ENCODE results near the gene ADRA2A.

ADRA2A gene

GRCh38 chr10:111072232-111072631, 4.6 kb upstream of the ADRA2A start:
- Histone ChIP-seq H3K4me3 (no peak overlapping the region), H4K20me1 (no peaks in the 10 kb centered on the region)
- no peak for TF ChIP-seq Cebpa-rat (IDR thresholded peaks at IDR 0.05)

DNA sequence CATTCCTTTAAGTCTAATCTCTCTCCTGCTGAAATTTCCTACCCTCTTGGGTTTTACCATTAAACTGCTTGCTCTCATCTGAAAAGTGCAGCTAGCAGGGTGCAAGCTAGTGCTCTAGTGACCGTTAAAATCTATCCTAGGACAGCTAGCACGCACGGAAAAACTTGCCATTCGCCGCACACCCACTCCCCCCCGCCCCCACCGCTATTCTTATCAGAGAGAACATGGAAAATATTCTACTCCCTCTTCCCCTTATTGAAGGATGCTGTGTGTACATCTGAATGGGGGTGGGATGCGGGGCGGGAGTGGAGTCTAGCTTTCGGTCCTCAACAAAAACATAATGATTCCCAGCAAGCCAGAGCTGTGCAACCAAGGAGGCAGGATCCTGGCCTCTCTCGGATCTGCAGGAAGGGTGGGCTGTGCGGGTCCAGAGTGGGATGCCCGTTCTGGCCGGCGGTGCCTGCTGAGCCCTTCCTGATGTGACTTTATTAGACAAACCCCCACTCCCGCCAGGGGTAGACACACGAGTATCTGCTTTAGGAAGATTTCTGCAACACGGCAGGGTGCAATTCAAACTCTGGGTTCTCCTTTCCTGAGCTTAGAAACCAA, 1.1 kb upstream of the ADRA2A start:
- TF ChIP-seq Cebpa-rat (IDR thresholded peaks at IDR 0.05), result no peak
- H3K27ac ChIP-seq, result no peak overlapping the region
- peaks cover 9 to 28% (median 23%) of the 10 kb centered on the region in 11 experiments for H3K9me3 ChIP-seq (replicated peaks in 1 of 11)
- H3K4me3 ChIP-seq, result peak overlapping the region; percentile 55 to 73 (median 64)
- H3K36me3 ChIP-seq, result no peaks in the 10 kb centered on the region; a peak in 1 of 22 replicates
- peaks cover 26 to 36% (median 32%) of the 10 kb centered on the region in 11 experiments for H3K27me3 ChIP-seq
- peak overlapping the region in 10 of 11 experiments; percentile 33 to 62 (median 56); a peak in 14 of 22 replicates for H3K9ac ChIP-seq
- H3K4me1 ChIP-seq, result peaks cover 0 to 8% (median 4%) of the 10 kb centered on the region in 10 experiments; a peak in 6 of 20 replicates
- H3K4me2 ChIP-seq, result peak overlapping the region; percentile 87 to 100 (median 96)
- no peaks in the 10 kb centered on the region for H4K20me1 ChIP-seq

More at GRCh38 chr10:111072232-111072631, 4.6 kb upstream of the ADRA2A start:
- H3K9me3 ChIP-seq (replicated peaks in 1 of 11), result peaks cover 2 to 8% (median 4%) of the 10 kb centered on the region in 11 experiments; a peak in 17 of 22 replicates
- H3K4me2 ChIP-seq, result no peak overlapping the region
- no peaks in the 10 kb centered on the region for H3K36me3 ChIP-seq
- no peak overlapping the region for H3K27ac ChIP-seq
- H3K9ac ChIP-seq, result no peak overlapping the region
- H3K27me3 ChIP-seq, result peaks cover 20 to 28% (median 25%) of the 10 kb centered on the region in 11 experiments
- peaks cover 0 to 8% (median 4%) of the 10 kb centered on the region in 10 experiments; a peak in 6 of 20 replicates for H3K4me1 ChIP-seq

DNA sequence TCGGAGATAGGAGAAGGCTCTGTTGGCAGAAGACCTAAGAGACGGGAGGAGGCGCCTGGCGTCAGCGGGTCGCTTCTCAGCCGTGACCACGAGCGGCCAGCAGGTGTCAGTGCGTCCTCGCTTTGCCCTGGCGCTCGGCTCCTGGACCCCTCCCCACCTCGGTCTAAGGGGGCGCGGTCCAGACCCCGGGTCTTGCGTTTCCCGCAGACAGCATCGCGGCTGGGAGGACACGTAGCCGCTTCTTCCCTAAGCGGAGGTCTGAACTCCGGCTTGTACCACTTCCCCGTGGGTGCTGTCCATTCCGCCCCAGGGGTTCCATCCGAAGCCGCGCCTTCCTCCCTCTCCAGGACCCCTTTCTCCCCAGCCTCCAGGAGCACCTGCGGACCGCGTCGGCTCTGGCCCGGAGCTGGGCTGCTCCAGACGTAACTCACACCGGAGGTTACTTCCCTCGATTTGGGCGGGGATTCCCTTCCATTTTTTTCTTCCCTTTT, 593 bp upstream of the ADRA2A start:
- TF ChIP-seq Cebpa-rat (IDR thresholded peaks at IDR 0.05), result no peak
- H3K9ac ChIP-seq, result peak overlapping the region; percentile 12 to 62 (median 55); a peak in 20 of 22 replicates
- peak overlapping the region; percentile 87 to 100 (median 96) for H3K4me2 ChIP-seq
- peaks cover 0 to 8% (median 4%) of the 10 kb centered on the region in 10 experiments; a peak in 6 of 20 replicates for H3K4me1 ChIP-seq
- H3K4me3 ChIP-seq, result peak overlapping the region; percentile 55 to 73 (median 64)
- H3K36me3 ChIP-seq, result no peaks in the 10 kb centered on the region; a peak in 1 of 22 replicates
- H4K20me1 ChIP-seq, result no peaks in the 10 kb centered on the region
- H3K27me3 ChIP-seq, result peaks cover 26 to 36% (median 32%) of the 10 kb centered on the region in 11 experiments
- H3K27ac ChIP-seq, result no peak overlapping the region
- H3K9me3 ChIP-seq (replicated peaks in 1 of 11), result peaks cover 9 to 28% (median 23%) of the 10 kb centered on the region in 11 experiments

DNA sequence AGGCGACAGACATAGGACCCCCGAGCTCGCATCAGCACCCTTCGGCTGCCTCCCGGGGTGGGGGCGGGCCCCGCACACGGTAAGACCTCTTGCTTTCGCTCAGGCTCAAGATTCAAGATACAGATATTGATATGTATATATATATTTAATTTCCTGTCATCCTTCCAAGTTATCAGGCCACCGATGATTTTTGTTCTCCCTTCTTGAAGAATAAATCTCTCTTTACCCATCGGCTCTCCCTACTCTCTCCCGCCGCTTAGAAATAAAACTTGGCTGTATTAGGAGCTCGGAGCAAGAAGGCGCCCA, 603 bp downstream of the ADRA2A start:
- no peak for TF ChIP-seq Cebpa-rat (IDR thresholded peaks at IDR 0.05)
- H3K9me3 ChIP-seq (replicated peaks in 1 of 11), result peaks cover 9 to 28% (median 23%) of the 10 kb centered on the region in 11 experiments
- no peaks in the 10 kb centered on the region; a peak in 1 of 22 replicates for H3K36me3 ChIP-seq
- peak overlapping the region in 3 of 10 experiments; percentile 59 to 73 (median 68); a peak in 3 of 20 replicates for H3K4me3 ChIP-seq
- peak overlapping the region in 2 of 11 experiments; percentile 97 to 98; a peak in 4 of 22 replicates for H3K4me2 ChIP-seq
- no peaks in the 10 kb centered on the region for H4K20me1 ChIP-seq
- H3K27ac ChIP-seq, result no peak overlapping the region
- H3K9ac ChIP-seq, result no peak overlapping the region
- H3K4me1 ChIP-seq, result peaks cover 0 to 8% (median 4%) of the 10 kb centered on the region in 10 experiments; a peak in 6 of 20 replicates
- H3K27me3 ChIP-seq, result peaks cover 26 to 36% (median 32%) of the 10 kb centered on the region in 11 experiments

DNA sequence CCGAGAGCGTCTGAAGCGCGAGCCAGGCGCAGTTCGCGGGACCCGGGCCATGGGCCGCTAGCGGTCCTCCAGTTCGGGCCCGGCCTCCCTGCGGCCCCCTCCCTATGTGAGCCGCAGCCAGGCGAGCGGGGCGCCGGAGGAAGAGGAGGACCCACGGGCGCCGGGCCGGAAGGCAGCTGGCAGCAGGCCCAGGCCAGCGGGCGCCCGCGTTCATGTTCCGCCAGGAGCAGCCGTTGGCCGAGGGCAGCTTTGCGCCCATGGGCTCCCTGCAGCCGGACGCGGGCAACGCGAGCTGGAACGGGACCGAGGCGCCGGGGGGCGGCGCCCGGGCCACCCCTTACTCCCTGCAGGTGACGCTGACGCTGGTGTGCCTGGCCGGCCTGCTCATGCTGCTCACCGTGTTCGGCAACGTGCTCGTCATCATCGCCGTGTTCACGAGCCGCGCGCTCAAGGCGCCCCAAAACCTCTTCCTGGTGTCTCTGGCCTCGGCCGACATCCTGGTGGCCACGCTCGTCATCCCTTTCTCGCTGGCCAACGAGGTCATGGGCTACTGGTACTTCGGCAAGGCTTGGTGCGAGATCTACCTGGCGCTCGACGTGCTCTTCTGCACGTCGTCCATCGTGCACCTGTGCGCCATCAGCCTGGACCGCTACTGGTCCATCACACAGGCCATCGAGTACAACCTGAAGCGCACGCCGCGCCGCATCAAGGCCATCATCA, 1.1 kb downstream of the ADRA2A start:
- H3K27ac ChIP-seq, result no peak overlapping the region
- H3K9ac ChIP-seq, result no peak overlapping the region
- no peak overlapping the region for H3K4me2 ChIP-seq
- H3K36me3 ChIP-seq, result no peaks in the 10 kb centered on the region; a peak in 1 of 22 replicates
- TF ChIP-seq Cebpa-rat (IDR thresholded peaks at IDR 0.05), result no peak
- H4K20me1 ChIP-seq, result no peaks in the 10 kb centered on the region
- H3K27me3 ChIP-seq, result peaks cover 26 to 36% (median 32%) of the 10 kb centered on the region in 11 experiments
- H3K4me1 ChIP-seq, result peaks cover 0 to 8% (median 4%) of the 10 kb centered on the region in 10 experiments; a peak in 6 of 20 replicates
- H3K9me3 ChIP-seq (replicated peaks in 1 of 11), result peaks cover 9 to 28% (median 23%) of the 10 kb centered on the region in 11 experiments
- 0 out of 20 replicates have a peak overlapping the region, but pooled peaks of 1 of the 10 experiments have one; percentile 19 for H3K4me3 ChIP-seq

DNA sequence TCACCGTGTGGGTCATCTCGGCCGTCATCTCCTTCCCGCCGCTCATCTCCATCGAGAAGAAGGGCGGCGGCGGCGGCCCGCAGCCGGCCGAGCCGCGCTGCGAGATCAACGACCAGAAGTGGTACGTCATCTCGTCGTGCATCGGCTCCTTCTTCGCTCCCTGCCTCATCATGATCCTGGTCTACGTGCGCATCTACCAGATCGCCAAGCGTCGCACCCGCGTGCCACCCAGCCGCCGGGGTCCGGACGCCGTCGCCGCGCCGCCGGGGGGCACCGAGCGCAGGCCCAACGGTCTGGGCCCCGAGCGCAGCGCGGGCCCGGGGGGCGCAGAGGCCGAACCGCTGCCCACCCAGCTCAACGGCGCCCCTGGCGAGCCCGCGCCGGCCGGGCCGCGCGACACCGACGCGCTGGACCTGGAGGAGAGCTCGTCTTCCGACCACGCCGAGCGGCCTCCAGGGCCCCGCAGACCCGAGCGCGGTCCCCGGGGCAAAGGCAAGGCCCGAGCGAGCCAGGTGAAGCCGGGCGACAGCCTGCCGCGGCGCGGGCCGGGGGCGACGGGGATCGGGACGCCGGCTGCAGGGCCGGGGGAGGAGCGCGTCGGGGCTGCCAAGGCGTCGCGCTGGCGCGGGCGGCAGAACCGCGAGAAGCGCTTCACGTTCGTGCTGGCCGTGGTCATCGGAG, 1.8 kb downstream of the ADRA2A start:
- Histone ChIP-seq H3K36me3 (no peaks in the 10 kb centered on the region; a peak in 1 of 22 replicates), H3K9ac (no peak overlapping the region), H3K27me3 (peaks cover 26 to 36% (median 32%) of the 10 kb centered on the region in 11 experiments), H3K9me3 (replicated peaks in 1 of 11) (peaks cover 9 to 28% (median 23%) of the 10 kb centered on the region in 11 experiments), H3K4me2 (no peak overlapping the region), H3K27ac (no peak overlapping the region), H3K4me1 (peaks cover 0 to 8% (median 4%) of the 10 kb centered on the region in 10 experiments; a peak in 6 of 20 replicates), H3K4me3 (no peak overlapping the region), H4K20me1 (no peaks in the 10 kb centered on the region)
- TF ChIP-seq Cebpa-rat (IDR thresholded peaks at IDR 0.05), result no peak

DNA sequence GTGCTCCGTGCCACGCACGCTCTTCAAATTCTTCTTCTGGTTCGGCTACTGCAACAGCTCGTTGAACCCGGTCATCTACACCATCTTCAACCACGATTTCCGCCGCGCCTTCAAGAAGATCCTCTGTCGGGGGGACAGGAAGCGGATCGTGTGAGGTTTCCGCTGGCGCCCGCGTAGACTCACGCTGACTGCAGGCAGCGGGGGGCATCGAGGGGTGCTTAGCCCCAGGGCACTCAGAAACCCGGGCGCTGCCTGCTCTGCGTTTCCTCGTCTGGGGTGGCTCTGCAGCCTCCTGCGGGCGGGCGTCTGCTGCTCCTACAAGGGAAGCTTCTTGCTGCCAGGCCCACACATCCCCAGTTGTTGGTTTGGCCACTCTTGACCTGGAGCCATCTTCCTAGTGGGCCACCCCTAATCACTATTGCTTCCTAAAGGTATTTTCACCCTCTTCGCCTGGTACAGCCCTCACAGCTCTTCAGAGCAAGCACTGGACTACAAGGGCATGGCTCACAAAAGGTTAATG, 2.5 kb downstream of the ADRA2A start:
- Histone ChIP-seq H3K27me3 (peaks cover 26 to 36% (median 32%) of the 10 kb centered on the region in 11 experiments), H3K27ac (no peak overlapping the region)

DNA sequence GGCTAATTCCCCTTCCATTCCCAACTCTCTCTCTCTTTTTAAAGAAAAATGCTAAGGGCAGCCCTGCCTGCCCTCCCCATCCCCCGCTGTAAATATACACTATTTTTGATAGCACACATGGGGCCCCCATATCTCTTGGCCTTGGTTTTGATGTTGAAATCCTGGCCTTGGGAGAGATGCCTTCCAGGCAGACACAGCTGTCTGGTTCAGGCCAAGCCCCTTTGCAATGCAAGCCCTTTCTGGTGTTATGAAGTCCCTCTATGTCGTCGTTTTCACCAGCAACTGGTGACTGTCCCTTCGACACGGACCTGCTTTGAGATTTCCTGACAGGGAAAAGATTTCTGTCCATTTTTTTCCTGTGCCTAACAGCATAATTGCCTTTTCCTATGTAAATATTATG, 3.0 kb downstream of the ADRA2A start:
- Histone ChIP-seq H3K27me3 (peaks cover 26 to 34% (median 32%) of the 10 kb centered on the region in 11 experiments), H3K27ac (no peak overlapping the region)
- TF ChIP-seq Cebpa-rat (IDR thresholded peaks at IDR 0.05), result no peak

More for the DNA sequence above, 2.5 kb downstream of the ADRA2A start:
- Histone ChIP-seq H3K4me1 (peaks cover 0 to 8% (median 4%) of the 10 kb centered on the region in 10 experiments; a peak in 6 of 20 replicates), H3K4me2 (no peak overlapping the region), H3K9ac (no peak overlapping the region), H3K4me3 (no peak overlapping the region), H3K9me3 (replicated peaks in 1 of 11) (peaks cover 9 to 28% (median 23%) of the 10 kb centered on the region in 11 experiments), H3K36me3 (no peaks in the 10 kb centered on the region; a peak in 1 of 22 replicates), H4K20me1 (no peaks in the 10 kb centered on the region)
- TF ChIP-seq Cebpa-rat (IDR thresholded peaks at IDR 0.05), result no peak

More for the DNA sequence above, 3.0 kb downstream of the ADRA2A start:
- Histone ChIP-seq H3K4me2 (no peak overlapping the region), H4K20me1 (no peaks in the 10 kb centered on the region), H3K9ac (no peak overlapping the region), H3K4me1 (peaks cover 0 to 8% (median 4%) of the 10 kb centered on the region in 10 experiments; a peak in 6 of 20 replicates), H3K4me3 (no peak overlapping the region), H3K9me3 (replicated peaks in 1 of 11) (peaks cover 9 to 28% (median 23%) of the 10 kb centered on the region in 11 experiments), H3K36me3 (no peaks in the 10 kb centered on the region; a peak in 1 of 22 replicates)

All from BLaER1 treated with 17β-estradiol and CSF1 and Interleukin-3, amounts not matched to agents 10 nM and 100 nM (cell line).